NCI-H345 (cell line): Measurements from ENCODE around the gene ADGRL1.
"Not testable (repeated sequence)": the region's sequence is repeated elsewhere in the genome, so short reads cannot be mapped to it uniquely, and the experiment has no call there.

Experiments used
- DNase-seq: peaks from one replicate; lab custom pipeline; 2025; lab: John Stamatoyannopoulos, UW

The ADGRL1 gene

GRCh38 chr19:14189415-14189814, 16.6 kb downstream of the ADGRL1 start:
- no peak for DNase-seq

GRCh38 chr19:14188086-14188485, 17.9 kb downstream of the ADGRL1 start:
- DNase-seq = not testable (repeated sequence)

GRCh38 chr19:14187561-14187960, 18.4 kb downstream of the ADGRL1 start:
- DNase-seq = no peak

- not testable (repeated sequence) for DNase-seq
Measured at GRCh38 chr19:14186684-14187083, 19.3 kb downstream of the ADGRL1 start.

GRCh38 chr19:14185691-14186090, 20.3 kb downstream of the ADGRL1 start:
- DNase-seq = not testable (repeated sequence)

- no peak for DNase-seq
Measured at GRCh38 chr19:14185158-14185557, 20.8 kb downstream of the ADGRL1 start.

- DNase-seq = no peak
Measured at GRCh38 chr19:14183741-14184350, 22.1 kb downstream of the ADGRL1 start.

GRCh38 chr19:14182476-14182875, 23.5 kb downstream of the ADGRL1 start:
- no peak for DNase-seq

GRCh38 chr19:14181906-14182305, 24.1 kb downstream of the ADGRL1 start:
- no peak for DNase-seq

- DNase-seq = not testable (repeated sequence)
Measured at GRCh38 chr19:14181199-14181598, 24.8 kb downstream of the ADGRL1 start.

GRCh38 chr19:14177496-14178074, 28.4 kb downstream of the ADGRL1 start:
- no peak for DNase-seq

- DNase-seq = no peak
Measured at GRCh38 chr19:14175351-14175792, 30.6 kb downstream of the ADGRL1 start.

- no peak for DNase-seq
Measured at GRCh38 chr19:14174883-14175282, 31.1 kb downstream of the ADGRL1 start.

GRCh38 chr19:14168993-14169392, 37.0 kb downstream of the ADGRL1 start:
- DNase-seq = no peak

GRCh38 chr19:14168259-14168972, 37.6 kb downstream of the ADGRL1 start:
- DNase-seq = no peak

GRCh38 chr19:14167576-14168138, 38.3 kb downstream of the ADGRL1 start:
- DNase-seq = no peak

GRCh38 chr19:14166999-14167575, 38.9 kb downstream of the ADGRL1 start:
- DNase-seq = no peak

GRCh38 chr19:14165990-14166830, 39.8 kb downstream of the ADGRL1 start:
- no peak for DNase-seq

GRCh38 chr19:14164724-14165493, 41.1 kb downstream of the ADGRL1 start:
- no peak for DNase-seq

GRCh38 chr19:14164082-14164481, 41.9 kb downstream of the ADGRL1 start:
- no peak for DNase-seq

- no peak for DNase-seq
Measured at GRCh38 chr19:14162871-14163297, 43.1 kb downstream of the ADGRL1 start.
